Measurements from ENCODE around the gene MGMT. TPM values are rescaled to one million over a fixed set of nuclear protein-coding genes. Genes with fewer than 3 reads are reported as not detected.

MGMT gene
- total RNA-seq: 10.1 TPM

GRCh38 chr10:129466703-129467358 lies at the start of gene MGMT:
MGMT (plus strand) TSS chr10:129467241.

